Neuronal stem cell (in vitro differentiated cells): Measurements from ENCODE around the gene B3GNT9.

Source experiments
- DNase-seq: peaks from one replicate; pipeline ENCODE4 v3.0.0-alpha.2; 2013; ENCODE audit warnings: low spot score
- H2AFZ ChIP-seq: one replicate; pipeline ENCODE4 v1.6.1; 2013; ENCODE audit warnings: mild to moderate bottlenecking, low read length, inconsistent platforms
- H2AK5ac ChIP-seq: 2 replicates; pipeline ENCODE4 v1.6.1; 2013; ENCODE audit warnings: low read depth, mild to moderate bottlenecking, inconsistent platforms, low read length, moderate library complexity, mixed read lengths
- H2BK120ac ChIP-seq: 2 replicates; pipeline ENCODE4 v1.6.1; 2013; ENCODE audit warnings: low read depth, mild to moderate bottlenecking, inconsistent platforms, low read length, moderate library complexity, mixed read lengths
- H2BK12ac ChIP-seq: one replicate; pipeline ENCODE4 v1.6.1; 2013; ENCODE audit warnings: low read length, inconsistent platforms
- H2BK15ac ChIP-seq: 2 replicates; pipeline ENCODE4 v1.6.1; 2013; ENCODE audit warnings: mild to moderate bottlenecking, low read length, inconsistent platforms, mixed read lengths
- H2BK5ac ChIP-seq: one replicate; pipeline ENCODE4 v1.6.1; 2013; ENCODE audit warnings: inconsistent platforms, mild to moderate bottlenecking, low read length, moderate library complexity
- H3K14ac ChIP-seq: one replicate; pipeline ENCODE4 v1.6.1; 2013; ENCODE audit warnings: low read length, inconsistent platforms
- H3K18ac ChIP-seq: 2 replicates; pipeline ENCODE4 v1.6.1; 2013; ENCODE audit warnings: low read length, inconsistent platforms
- H3K23ac ChIP-seq: 2 replicates; pipeline ENCODE4 v1.6.1; 2013; ENCODE audit warnings: low read depth, mild to moderate bottlenecking, mixed read lengths, low read length, inconsistent platforms; ENCODE audit not compliant: poor library complexity
- H3K27ac ChIP-seq: replicated peaks from 3 replicates; pipeline ENCODE4 v1.5.1; 2013; ENCODE audit warnings: low read length, inconsistent platforms
- H3K27me3 ChIP-seq, 3 experiments: 2 replicates each; pipeline ENCODE4 v1.6.1; 2013; ENCODE audit warnings: low read length in 3 of 3, mild to moderate bottlenecking in 2 of 3, inconsistent platforms in 1 of 3, low read depth in 1 of 3, mixed read lengths in 1 of 3, moderate library complexity in 1 of 3; ENCODE audit not compliant: control insufficient read depth in 3 of 3, insufficient read depth in 3 of 3
- H3K36me3 ChIP-seq, 2 donors: replicated peaks in 1 of 2; 2 replicates each; pipeline ENCODE4 v1.6.1; 2013; ENCODE audit warnings: low read length in 2 of 2; ENCODE audit not compliant: control insufficient read depth in 2 of 2, insufficient read depth in 2 of 2
- H3K4ac ChIP-seq: 2 replicates; pipeline ENCODE4 v1.6.1; 2013; ENCODE audit warnings: inconsistent platforms, mild to moderate bottlenecking, low read length, moderate library complexity
- H3K4me1 ChIP-seq, 2 donors: 1 replicate in 1 of 2; 2 replicates in 1 of 2; pipeline ENCODE4 v1.6.1; 2013; ENCODE audit warnings: low read length in 2 of 2, low read depth in 1 of 2; ENCODE audit not compliant: control insufficient read depth in 2 of 2, insufficient read depth in 1 of 2
- H3K4me2 ChIP-seq: one replicate; pipeline ENCODE4 v1.6.1; 2013; ENCODE audit warnings: mild to moderate bottlenecking, low read length, inconsistent platforms; ENCODE audit not compliant: insufficient read depth, poor library complexity, severe bottlenecking
- H3K4me3 ChIP-seq, 2 donors: 2 replicates each; pipeline ENCODE4 v1.5.1; 2013; ENCODE audit warnings: low read length in 2 of 2, mild to moderate bottlenecking in 2 of 2, inconsistent platforms in 1 of 2, moderate library complexity in 1 of 2
- H3K79me1 ChIP-seq: one replicate; pipeline ENCODE4 v1.6.1; 2013; ENCODE audit warnings: low read depth, mild to moderate bottlenecking, inconsistent platforms, low read length, moderate library complexity
- H3K9ac ChIP-seq: one replicate; pipeline ENCODE4 v1.6.1; 2013; ENCODE audit warnings: mild to moderate bottlenecking, low read depth, low read length, inconsistent platforms; ENCODE audit not compliant: poor library complexity
- H3K9me3 ChIP-seq, 2 donors: replicated peaks in 1 of 2; 2 replicates each; pipeline versions ENCODE3 to v1.6.1; 2013; ENCODE audit warnings: low read length in 2 of 2, mild to moderate bottlenecking in 2 of 2, inconsistent platforms in 1 of 2, low read depth in 1 of 2, mixed read lengths in 1 of 2, moderate library complexity in 1 of 2; ENCODE audit not compliant: control insufficient read depth in 2 of 2, insufficient read depth in 1 of 2
- H4K8ac ChIP-seq: one replicate; pipeline ENCODE4 v1.6.1; 2013; ENCODE audit warnings: low read depth, mild to moderate bottlenecking, inconsistent platforms, low read length, moderate library complexity
- H4K91ac ChIP-seq: one replicate; pipeline ENCODE4 v1.6.1; 2013; ENCODE audit warnings: low read length, low read depth, mild to moderate bottlenecking, inconsistent platforms; ENCODE audit not compliant: poor library complexity
- WGBS, 2 donors: extraction: QIAGEN DNeasy Blood & Tissue Kit; methylation state at CpG; one replicate each; pipeline ENCODE4 v1.1.7; 2013; ENCODE audit warnings: missing lambda C conversion rate in 2 of 2, mixed read lengths in 1 of 2; ENCODE audit not compliant: insufficient read length in 2 of 2, insufficient replicate concordance in 1 of 2; ENCODE audit errors: extremely low coverage in 2 of 2; 5-methylcytosine and 5-hydroxymethylcytosine counted together

B3GNT9 gene

DNA sequence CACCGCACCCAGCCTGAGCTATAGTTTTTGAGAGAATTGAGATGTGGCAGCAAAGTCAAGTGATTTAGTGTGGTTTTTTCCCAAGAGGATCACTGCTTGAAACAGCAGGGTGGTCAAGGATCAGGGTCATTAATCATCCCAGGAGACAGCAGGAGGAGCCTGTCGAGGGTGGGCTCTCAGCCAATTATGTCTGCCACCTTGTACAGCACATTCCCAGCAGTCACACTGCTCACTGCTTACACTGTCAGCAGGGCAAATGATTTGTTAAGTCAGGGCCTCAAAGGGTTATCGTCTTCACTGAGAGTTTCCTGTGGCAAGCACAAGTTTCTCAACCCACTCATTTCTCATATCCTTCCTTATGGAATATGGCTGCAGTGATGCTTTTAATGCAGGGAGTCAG is 13.2 kb downstream of the B3GNT9 start:
- H3K18ac ChIP-seq: no peak overlapping the region
- H3K14ac ChIP-seq: no peak overlapping the region
- no CpG with 5 or more reads among the region's 3 CpGs for WGBS, 2 donors
- no peak overlapping the region for H3K4me3 ChIP-seq
- no peaks in the 10 kb centered on the region for H3K9me3 ChIP-seq
- H3K4me2 ChIP-seq: no peak overlapping the region
- H4K8ac ChIP-seq: no peak overlapping the region
- no peak overlapping the region for H3K23ac ChIP-seq
- H2BK120ac ChIP-seq: no peak overlapping the region
- no peak overlapping the region for H2AK5ac ChIP-seq
- no peak overlapping the region for H2BK15ac ChIP-seq
- H4K91ac ChIP-seq: no peak overlapping the region
- H3K79me1 ChIP-seq: no peaks in the 10 kb centered on the region
- H3K9ac ChIP-seq: no peak overlapping the region
- peaks cover 35 to 88% of the 10 kb centered on the region in 2 donors for H3K36me3 ChIP-seq
- no peak overlapping the region for H3K4ac ChIP-seq
- DNase-seq: no peak
- H2BK5ac ChIP-seq: no peak overlapping the region
- no peaks in the 10 kb centered on the region for H3K4me1 ChIP-seq
- no peak overlapping the region for H2BK12ac ChIP-seq
- no peak overlapping the region for H3K27ac ChIP-seq
- H3K27me3 ChIP-seq: no peaks in the 10 kb centered on the region
- H2AFZ ChIP-seq: no peak overlapping the region

- no peak overlapping the region for H3K27ac ChIP-seq
- WGBS, 2 donors: no CpG with 5 or more reads among the region's 3 CpGs
- no peak for DNase-seq
- H3K18ac ChIP-seq: no peak overlapping the region
- no peak overlapping the region for H2BK5ac ChIP-seq
- H3K23ac ChIP-seq: no peak overlapping the region
- H2AFZ ChIP-seq: no peak overlapping the region
- H4K91ac ChIP-seq: no peak overlapping the region
- no peak overlapping the region for H3K14ac ChIP-seq
- H2BK120ac ChIP-seq: no peak overlapping the region
- H3K36me3 ChIP-seq: peaks cover 15 to 74% of the 10 kb centered on the region in 2 donors
- H2BK12ac ChIP-seq: no peak overlapping the region
- no peak overlapping the region for H4K8ac ChIP-seq
- H3K9ac ChIP-seq: no peak overlapping the region
- no peak overlapping the region for H3K4me2 ChIP-seq
- no peak overlapping the region for H2BK15ac ChIP-seq
- H3K4ac ChIP-seq: no peak overlapping the region
- no peaks in the 10 kb centered on the region for H3K27me3 ChIP-seq
- no peaks in the 10 kb centered on the region for H3K9me3 ChIP-seq
- no peaks in the 10 kb centered on the region for H3K79me1 ChIP-seq
- no peaks in the 10 kb centered on the region for H3K4me1 ChIP-seq
- H2AK5ac ChIP-seq: no peak overlapping the region
- H3K4me3 ChIP-seq: no peak overlapping the region
Observed at GRCh38 chr16:67129422-67129821, 21.4 kb downstream of the B3GNT9 start.

DNA sequence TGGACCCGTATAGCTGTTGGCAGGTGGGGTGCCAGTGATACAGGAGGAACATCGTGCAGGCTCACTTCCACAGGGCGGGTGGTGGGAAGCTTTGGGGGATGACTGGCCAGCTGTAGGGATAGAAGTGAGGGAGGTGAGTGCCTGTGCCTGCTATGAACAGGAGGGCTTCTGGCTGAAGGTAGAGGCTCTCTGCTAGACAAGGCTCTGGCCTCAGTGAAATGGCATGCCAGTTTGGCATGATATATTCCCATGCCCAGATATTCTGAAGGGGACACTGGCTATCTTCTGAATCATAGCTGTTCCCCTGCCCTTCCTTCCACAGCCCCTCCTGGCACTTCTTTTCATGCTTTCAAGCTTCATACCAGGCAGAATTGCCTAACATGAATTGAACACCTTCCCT is 21.9 kb downstream of the B3GNT9 start:
- Histone ChIP-seq H3K23ac (no peak overlapping the region), H2BK120ac (no peak overlapping the region), H3K27me3 (no peaks in the 10 kb centered on the region), H3K36me3 (peaks cover 11 to 74% of the 10 kb centered on the region in 2 donors), H2AK5ac (no peak overlapping the region), H3K4me1 (no peaks in the 10 kb centered on the region), H2AFZ (no peak overlapping the region), H2BK15ac (no peak overlapping the region), H3K14ac (no peak overlapping the region), H3K18ac (no peak overlapping the region), H2BK5ac (no peak overlapping the region), H3K79me1 (no peaks in the 10 kb centered on the region), H3K27ac (no peak overlapping the region), H2BK12ac (no peak overlapping the region), H3K9ac (no peak overlapping the region), H4K91ac (no peak overlapping the region), H3K4me2 (no peak overlapping the region), H3K4ac (no peak overlapping the region), H4K8ac (no peak overlapping the region), H3K4me3 (no peak overlapping the region), H3K9me3 (no peaks in the 10 kb centered on the region)
- DNase-seq: no peak
- no CpG with 5 or more reads among the region's 3 CpGs for WGBS, 2 donors

GRCh38 chr16:67128417-67128816 is 22.4 kb downstream of the B3GNT9 start:
- no peak overlapping the region for H3K4me2 ChIP-seq
- no peaks in the 10 kb centered on the region for H3K79me1 ChIP-seq
- H2AFZ ChIP-seq: no peak overlapping the region
- H2AK5ac ChIP-seq: no peak overlapping the region
- H4K8ac ChIP-seq: no peak overlapping the region
- no peak for DNase-seq
- H3K4me3 ChIP-seq: no peak overlapping the region
- H2BK120ac ChIP-seq: no peak overlapping the region
- H3K14ac ChIP-seq: no peak overlapping the region
- no peak overlapping the region for H3K27ac ChIP-seq
- no peak overlapping the region for H4K91ac ChIP-seq
- no peaks in the 10 kb centered on the region for H3K27me3 ChIP-seq
- H3K9ac ChIP-seq: no peak overlapping the region
- H3K36me3 ChIP-seq: peaks cover 10 to 77% of the 10 kb centered on the region in 2 donors
- no peaks in the 10 kb centered on the region for H3K4me1 ChIP-seq
- no peak overlapping the region for H3K23ac ChIP-seq
- H2BK15ac ChIP-seq: no peak overlapping the region
- H2BK5ac ChIP-seq: no peak overlapping the region
- H3K4ac ChIP-seq: no peak overlapping the region
- no peak overlapping the region for H2BK12ac ChIP-seq
- H3K9me3 ChIP-seq: no peaks in the 10 kb centered on the region
- H3K18ac ChIP-seq: no peak overlapping the region
